ENCODE measurements around the gene PARD3. TPM values are rescaled to one million over a fixed set of nuclear protein-coding genes. Genes with fewer than 3 reads are reported as not detected.

PARD3 gene
- total RNA-seq, 4 donors from 2014 or later = 39.2 to 124 (median 48.0) TPM

DNA sequence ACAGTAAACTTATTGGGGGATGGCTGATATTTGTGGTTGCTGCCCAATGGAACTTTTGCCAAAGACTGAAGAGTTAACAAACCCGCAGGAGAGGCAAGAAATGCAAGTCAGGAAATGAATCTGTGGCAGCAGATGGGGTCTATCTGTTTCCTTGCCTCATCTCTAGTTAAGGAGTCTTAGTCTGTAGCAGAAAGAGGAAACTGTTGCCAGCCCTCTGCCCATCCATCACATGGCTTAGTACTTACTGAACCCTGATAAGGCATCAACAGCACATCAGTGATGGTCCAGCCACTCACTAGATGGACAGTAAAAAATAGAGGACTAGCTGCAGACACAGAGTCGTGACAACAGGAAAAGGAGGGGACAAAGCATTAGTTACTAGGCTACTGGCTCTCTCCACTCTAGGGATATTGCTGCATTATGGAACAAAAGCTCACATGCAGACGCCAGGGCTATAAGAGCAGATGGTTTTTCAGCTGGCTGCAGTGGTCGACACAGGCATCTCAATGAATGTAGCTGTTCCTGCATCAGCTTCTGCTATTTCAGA, 614.7 kb downstream of the PARD3 start:
- Histone ChIP-seq H3K9me3 (no peaks in the 10 kb centered on the region), H3K27ac (no peak overlapping the region), H3K4me1 (no peaks in the 10 kb centered on the region), H3K36me3 (no peaks in the 10 kb centered on the region), H3K4me3 (no peak overlapping the region), H3K27me3 (no peaks in the 10 kb centered on the region)
- DNase-seq = no peak
- TF ChIP-seq POLR2A (IDR thresholded peaks at IDR 0.05) = no peak
- TF ChIP-seq, protein P1, sequence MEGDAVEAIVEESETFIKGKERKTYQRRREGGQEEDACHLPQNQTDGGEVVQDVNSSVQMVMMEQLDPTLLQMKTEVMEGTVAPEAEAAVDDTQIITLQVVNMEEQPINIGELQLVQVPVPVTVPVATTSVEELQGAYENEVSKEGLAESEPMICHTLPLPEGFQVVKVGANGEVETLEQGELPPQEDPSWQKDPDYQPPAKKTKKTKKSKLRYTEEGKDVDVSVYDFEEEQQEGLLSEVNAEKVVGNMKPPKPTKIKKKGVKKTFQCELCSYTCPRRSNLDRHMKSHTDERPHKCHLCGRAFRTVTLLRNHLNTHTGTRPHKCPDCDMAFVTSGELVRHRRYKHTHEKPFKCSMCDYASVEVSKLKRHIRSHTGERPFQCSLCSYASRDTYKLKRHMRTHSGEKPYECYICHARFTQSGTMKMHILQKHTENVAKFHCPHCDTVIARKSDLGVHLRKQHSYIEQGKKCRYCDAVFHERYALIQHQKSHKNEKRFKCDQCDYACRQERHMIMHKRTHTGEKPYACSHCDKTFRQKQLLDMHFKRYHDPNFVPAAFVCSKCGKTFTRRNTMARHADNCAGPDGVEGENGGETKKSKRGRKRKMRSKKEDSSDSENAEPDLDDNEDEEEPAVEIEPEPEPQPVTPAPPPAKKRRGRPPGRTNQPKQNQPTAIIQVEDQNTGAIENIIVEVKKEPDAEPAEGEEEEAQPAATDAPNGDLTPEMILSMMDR (IDR thresholded peaks at IDR 0.05) = no peak

DNA sequence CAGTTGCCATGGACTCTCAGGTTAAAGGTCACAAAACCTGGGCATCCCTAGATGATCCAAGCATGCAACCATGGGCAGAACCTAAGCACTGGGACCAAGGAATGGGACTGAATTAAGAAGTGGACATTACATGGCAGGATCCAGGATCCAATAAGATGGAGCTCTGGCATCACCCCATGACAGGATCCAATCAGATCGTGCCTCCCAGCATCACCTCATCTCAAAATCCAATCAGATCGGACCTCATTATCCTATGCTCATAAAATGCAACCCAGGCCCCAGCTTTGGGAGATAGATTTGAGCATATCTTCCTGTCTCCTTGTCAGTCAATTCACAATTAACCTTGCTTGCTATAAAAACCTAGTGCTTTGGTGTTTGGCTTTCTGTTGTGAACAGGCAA, 616.1 kb downstream of the PARD3 start:
- Histone ChIP-seq H3K9me3 (no peaks in the 10 kb centered on the region), H3K4me1 (peaks cover 0 to under 1% (median 0%) of the 10 kb centered on the region in 4 donors), H3K27me3 (no peaks in the 10 kb centered on the region), H3K36me3 (no peaks in the 10 kb centered on the region), H3K27ac (no peak overlapping the region), H3K4me3 (no peak overlapping the region)
- TF ChIP-seq POLR2A (IDR thresholded peaks at IDR 0.05) = no peak
- TF ChIP-seq, protein P1 (IDR thresholded peaks at IDR 0.05) = no peak
- no peak for DNase-seq

DNA sequence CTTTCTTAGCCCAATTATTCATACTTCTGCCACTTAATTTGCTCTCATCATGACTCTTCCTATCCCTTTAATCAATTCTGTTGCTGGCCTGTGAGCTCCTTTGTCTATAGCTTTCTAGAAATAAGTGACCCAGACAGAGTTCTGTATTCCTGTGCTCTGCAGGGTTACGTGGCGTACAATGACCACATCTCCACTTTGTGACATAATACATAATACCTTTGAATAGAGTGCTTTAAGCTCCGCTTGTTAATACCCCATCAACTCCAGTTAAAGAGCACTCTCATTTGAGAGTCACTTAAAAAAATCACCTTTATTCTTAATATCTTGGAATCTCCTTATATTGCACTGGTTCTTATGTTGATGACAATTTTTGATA, 619.0 kb downstream of the PARD3 start:
- Histone ChIP-seq H3K4me1 (peaks cover 0 to 6% (median 0%) of the 10 kb centered on the region in 4 donors), H3K27me3 (no peaks in the 10 kb centered on the region), H3K36me3 (no peaks in the 10 kb centered on the region), H3K4me3 (no peak overlapping the region), H3K9me3 (no peaks in the 10 kb centered on the region), H3K27ac (no peak overlapping the region)
- no peak for DNase-seq
- TF ChIP-seq, protein P1 (IDR thresholded peaks at IDR 0.05) = no peak
- no peak for TF ChIP-seq POLR2A (IDR thresholded peaks at IDR 0.05)

- Histone ChIP-seq H3K36me3 (no peaks in the 10 kb centered on the region), H3K4me1 (peaks cover 0 to 6% (median 0%) of the 10 kb centered on the region in 4 donors), H3K4me3 (no peak overlapping the region), H3K9me3 (no peaks in the 10 kb centered on the region), H3K27me3 (no peaks in the 10 kb centered on the region), H3K27ac (no peak overlapping the region)
- no peak for DNase-seq
- TF ChIP-seq, protein P1 (IDR thresholded peaks at IDR 0.05) = no peak
- TF ChIP-seq POLR2A (IDR thresholded peaks at IDR 0.05) = no peak
Observed at GRCh38 chr10:34195364-34196057, 619.6 kb downstream of the PARD3 start.

DNA sequence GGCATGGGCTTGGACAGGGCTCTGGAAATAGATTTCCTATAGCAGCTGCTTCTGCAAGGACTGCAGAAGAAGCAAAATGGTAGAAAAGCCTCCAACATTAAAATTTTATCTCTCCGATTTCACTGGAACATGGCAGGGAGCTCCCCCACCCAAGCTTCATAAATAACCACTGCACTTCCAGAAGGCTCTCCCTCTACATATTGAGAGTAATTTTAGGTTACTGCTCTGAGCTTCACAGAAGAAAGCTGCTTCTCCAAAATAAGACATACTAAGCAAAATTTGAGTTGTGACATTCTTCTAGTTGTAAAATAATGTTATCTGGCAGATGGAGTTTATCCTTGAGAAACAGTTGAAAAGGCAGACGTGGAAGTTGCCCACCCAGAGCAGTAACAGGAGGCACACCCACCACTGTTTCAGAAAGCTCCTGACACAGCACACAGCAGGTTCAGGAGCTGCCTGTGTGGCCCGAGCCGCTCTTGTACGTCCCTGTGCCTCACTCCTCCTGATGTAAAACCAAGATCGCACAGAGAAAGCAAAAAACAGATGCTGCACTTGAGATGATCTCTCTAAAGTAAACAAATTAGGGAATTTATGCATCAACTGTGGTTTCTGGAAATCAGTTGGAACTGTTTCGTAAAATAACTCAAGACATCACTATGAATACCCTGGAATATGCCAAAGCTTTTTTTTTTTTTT, 621.0 kb downstream of the PARD3 start:
- H3K4me1 ChIP-seq = peaks cover 0 to 6% (median 0%) of the 10 kb centered on the region in 4 donors
- TF ChIP-seq, protein P1 (IDR thresholded peaks at IDR 0.05) = no peak
- TF ChIP-seq POLR2A (IDR thresholded peaks at IDR 0.05) = no peak
- no peak overlapping the region for H3K4me3 ChIP-seq
- no peaks in the 10 kb centered on the region for H3K27me3 ChIP-seq
- DNase-seq = peak in 1 of 3 donors; percentile 52
- H3K27ac ChIP-seq = no peak overlapping the region
- H3K9me3 ChIP-seq = no peaks in the 10 kb centered on the region
- H3K36me3 ChIP-seq = no peaks in the 10 kb centered on the region

Measured in Peyer's patch (tissue), 4 donors.